ENCODE measurements around the gene DPP6.

GRCh38 chr7:154876516-154876915 is 824.3 kb downstream of the DPP6 start:
- no peak for TF ChIP-seq CTCF (IDR thresholded peaks at IDR 0.05; ENCODE audit: poor library complexity)
- no peak for TF ChIP-seq EZH2 (IDR thresholded peaks at IDR 0.05; ENCODE audit: borderline replicate concordance)
- no peak for TF ChIP-seq EZH2phosphoT487 (IDR thresholded peaks at IDR 0.05; ENCODE audit: low read depth, severe bottlenecking, unreplicated experiment)
